ENCODE measurements around the gene HDGFL1. TPM values are rescaled to one million over a fixed set of nuclear protein-coding genes. Genes with fewer than 3 reads are reported as not detected.

HDGFL1 gene
- total RNA-seq, 1 experiment from 2014 or later: not detected

DNA sequence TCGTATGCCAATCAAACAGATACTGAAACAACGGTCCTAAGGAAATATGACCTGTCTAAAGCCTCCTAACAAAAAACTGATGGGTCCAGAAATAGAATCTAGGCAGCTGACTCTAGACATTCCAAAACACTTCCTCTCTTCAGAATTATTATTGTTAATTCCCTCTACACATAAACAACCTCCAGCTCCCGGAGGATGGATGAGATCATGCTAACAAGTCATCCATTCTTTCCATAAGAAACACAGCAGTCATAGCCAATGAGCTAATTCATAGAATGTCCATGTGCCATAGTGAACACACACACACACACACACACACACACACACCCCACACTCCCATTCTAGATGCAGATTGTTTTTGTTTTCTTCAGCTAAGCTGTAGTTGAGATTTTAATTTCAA is 44.3 kb downstream of the HDGFL1 start:
- Mint-ChIP-seq H3K9me3 (ENCODE audit: unreplicated experiment) (peaks cover 8% of the 10 kb centered on the region), H3K4me1 (ENCODE audit: insufficient read depth, unreplicated experiment) (no peaks in the 10 kb centered on the region), H3K27me3 (ENCODE audit: insufficient read depth, unreplicated experiment) (no peaks in the 10 kb centered on the region), H3K27ac (ENCODE audit: low read depth, unreplicated experiment) (no peak overlapping the region), H3K36me3 (ENCODE audit: insufficient read depth, unreplicated experiment) (no peaks in the 10 kb centered on the region), H3K4me3 (ENCODE audit: unreplicated experiment) (no peak overlapping the region)
- CTCF ChIA-PET: interaction anchor here (0.6 to 0.7 kb wide), 2 partner anchors 409 to 552 kb away, joined by 3 read pairs; no protein-coding TSS in a partner anchor
- POLR2A ChIA-PET: interaction anchor here (0.6 to 0.7 kb wide), 2 partner anchors 66 to 202 kb away, joined by 3 to 4 read pairs; no protein-coding TSS in a partner anchor
- no peak for DNase-seq (ENCODE audit: unreplicated experiment)
- no peak for TF ChIP-seq CTCF (IDR thresholded peaks at IDR 0.05; ENCODE audit: unreplicated experiment)
- no TSS peak for BruUV-seq (replicated peaks)
- intact Hi-C loops (cut with micrococcal nuclease): loop anchor here (5.0 kb wide), 1 partner anchor 194 kb away; no protein-coding TSS in a partner anchor

DNA sequence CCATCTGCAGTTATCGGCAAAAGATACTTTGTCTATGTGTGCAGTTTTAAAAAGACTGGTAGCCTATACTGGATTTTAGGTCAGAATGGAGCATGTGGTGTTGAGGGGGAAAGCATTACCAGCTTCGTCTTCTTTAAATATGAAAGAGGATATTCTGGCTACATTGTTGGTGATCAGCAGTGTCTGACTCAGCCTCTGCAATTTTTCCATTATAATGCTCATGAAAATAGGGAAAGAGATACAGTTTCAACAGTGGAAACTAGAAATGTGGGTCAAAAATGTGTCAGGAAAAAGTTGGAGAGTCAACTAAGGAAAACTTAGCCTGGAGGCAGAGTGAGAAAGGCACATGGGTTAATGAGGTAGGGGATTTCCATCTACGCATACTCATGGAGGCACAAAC is 45.2 kb downstream of the HDGFL1 start:
- H3K4me1 Mint-ChIP-seq (ENCODE audit: insufficient read depth, unreplicated experiment): no peaks in the 10 kb centered on the region
- TF ChIP-seq CTCF (IDR thresholded peaks at IDR 0.05; ENCODE audit: unreplicated experiment): no peak
- H3K27ac Mint-ChIP-seq (ENCODE audit: low read depth, unreplicated experiment): no peak overlapping the region
- H3K27me3 Mint-ChIP-seq (ENCODE audit: insufficient read depth, unreplicated experiment): no peaks in the 10 kb centered on the region
- peaks cover 12% of the 10 kb centered on the region for H3K9me3 Mint-ChIP-seq (ENCODE audit: unreplicated experiment)
- DNase-seq (ENCODE audit: unreplicated experiment): no peak
- H3K36me3 Mint-ChIP-seq (ENCODE audit: insufficient read depth, unreplicated experiment): no peaks in the 10 kb centered on the region
- BruUV-seq (replicated peaks): no TSS peak
- no peak overlapping the region for H3K4me3 Mint-ChIP-seq (ENCODE audit: unreplicated experiment)
- intact Hi-C loops (cut with micrococcal nuclease): loop anchor here (5.0 kb wide), 1 partner anchor 193 kb away; no protein-coding TSS in a partner anchor
- ChIA-PET POLR2A (interaction anchor here (0.6 to 0.7 kb wide), 2 partner anchors 67 to 201 kb away, joined by 3 to 4 read pairs; no protein-coding TSS in a partner anchor), CTCF (no interaction called here)

DNA sequence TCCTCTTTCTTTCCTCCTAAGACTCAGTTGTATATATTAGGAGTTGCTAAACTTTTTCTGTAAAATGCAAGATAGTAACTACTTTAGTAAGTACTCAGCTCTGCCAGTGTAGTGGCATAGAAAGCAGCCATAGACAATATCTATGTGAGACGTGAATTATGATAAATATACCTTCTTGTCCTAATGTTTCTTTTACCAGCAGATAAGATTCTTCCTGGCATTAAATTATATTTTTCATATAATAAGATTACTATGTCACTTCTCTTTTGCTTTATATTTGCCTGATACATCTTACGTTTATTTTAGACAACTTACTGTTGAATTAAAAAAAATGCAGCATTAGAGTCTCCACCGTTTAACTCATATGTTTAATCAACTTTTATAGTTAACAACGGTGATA is 51.7 kb downstream of the HDGFL1 start:
- Mint-ChIP-seq H3K27me3 (ENCODE audit: insufficient read depth, unreplicated experiment) (no peaks in the 10 kb centered on the region), H3K4me3 (ENCODE audit: unreplicated experiment) (no peak overlapping the region), H3K36me3 (ENCODE audit: insufficient read depth, unreplicated experiment) (no peaks in the 10 kb centered on the region), H3K27ac (ENCODE audit: low read depth, unreplicated experiment) (no peak overlapping the region), H3K9me3 (ENCODE audit: unreplicated experiment) (peaks cover 12% of the 10 kb centered on the region), H3K4me1 (ENCODE audit: insufficient read depth, unreplicated experiment) (no peaks in the 10 kb centered on the region)
- no peak for TF ChIP-seq CTCF (IDR thresholded peaks at IDR 0.05; ENCODE audit: unreplicated experiment)
- CTCF ChIA-PET: no interaction called here
- DNase-seq (ENCODE audit: unreplicated experiment): no peak
- BruUV-seq (replicated peaks): no TSS peak
- intact Hi-C loops (cut with micrococcal nuclease): no loop called here
- POLR2A ChIA-PET: no interaction called here
